OCI-LY3 (cell line): ENCODE data around the gene GPBP1.

Source experiments
- H2AFZ ChIP-seq: fragments of 200-600, 300-600 bp; shearing (Covaris generic); 2 replicates; pipeline ENCODE4 v1.6.0; 2014; ENCODE audit warnings: antibody characterized with exemption, low read depth, low read length
- H3K27ac ChIP-seq: fragments of 200-600, 300-600 bp; sonication (generic); 2 replicates; pipeline ENCODE4 v1.5.1; 2014; ENCODE audit warnings: mild to moderate bottlenecking, low read length, moderate library complexity, mixed read lengths
- H3K27me3 ChIP-seq: fragments of 200-600, 300-600 bp; sonication (generic); 2 replicates; pipeline ENCODE4 v1.6.1; 2014; ENCODE audit warnings: low read depth, low read length, mixed read lengths
- H3K36me3 ChIP-seq: fragments of 200-600, 300-600 bp; sonication (generic); replicated peaks from 2 replicates; pipeline ENCODE3; 2014; ENCODE audit warnings: low read depth, low read length, mixed read lengths
- H3K4me1 ChIP-seq: fragments of 300-600, 200-600 bp; sonication (generic); 2 replicates; pipeline ENCODE4 v1.6.1; 2014; ENCODE audit warnings: low read length, mixed read lengths
- H3K4me2 ChIP-seq: fragments of 200-600, 300-600 bp; sonication (generic); 2 replicates; pipeline ENCODE4 v1.6.1; 2014; ENCODE audit warnings: low read length, mixed read lengths
- H3K4me3 ChIP-seq: fragments of 300-600, 200-600 bp; sonication (generic); 2 replicates; pipeline ENCODE4 v1.5.1; 2014; ENCODE audit warnings: antibody characterized with exemption, mild to moderate bottlenecking, low read length, moderate library complexity
- H3K79me2 ChIP-seq: fragments of 300-600, 200-600 bp; shearing (Covaris generic); 2 replicates; pipeline ENCODE4 v1.6.1; 2014; ENCODE audit warnings: mild to moderate bottlenecking, low read length, mixed read lengths
- H3K9ac ChIP-seq: fragments of 300-600, 200-600 bp; shearing (Covaris generic); 2 replicates; pipeline ENCODE4 v1.6.0; 2014; ENCODE audit warnings: mild to moderate bottlenecking, low read length, moderate library complexity
- H3K9me3 ChIP-seq: fragments of 200-600, 300-600 bp; shearing (Covaris generic); 2 replicates; pipeline ENCODE4 v1.6.1; 2014; ENCODE audit warnings: low read length, mixed read lengths; ENCODE audit not compliant: insufficient read depth
- H4K20me1 ChIP-seq: fragments of 200-600, 300-600 bp; sonication (generic); 2 replicates; pipeline ENCODE4 v1.6.1; 2016; ENCODE audit warnings: low read length, mixed read lengths; ENCODE audit not compliant: insufficient read depth
- CTCF ChIP-seq: fragments of 200-600, 300-600 bp; sonication (generic); IDR thresholded peaks from 2 replicates; pipeline ENCODE4 v1.5.1; 2014; ENCODE audit warnings: antibody characterized with exemption, low read length, low read depth
- EZH2phosphoT487 ChIP-seq: fragments of 200-600 bp; shearing (Covaris generic); IDR thresholded peaks from 2 replicates; pipeline ENCODE4 v1.6.1; 2018; ENCODE audit warnings: antibody characterized with exemption, mixed run types, low read depth

Gene GPBP1

GRCh38 chr5:57173319-57174127, at the start of gene GPBP1:
Gene GPBP1 (plus strand): TSS chr5:57174059. CDS start chr5:57214131, 40,072 bp downstream.
- peaks cover 26% of the 10 kb centered on the region for H3K36me3 ChIP-seq
- TF ChIP-seq CTCF (no peak), EZH2phosphoT487 (no peak)
- peak within 1 kb of the TSS; percentile 84 for H3K4me2 ChIP-seq
- H3K79me2 ChIP-seq = peaks cover 58% of the 10 kb centered on the region
- no peaks in the 10 kb centered on the region for H3K27me3 ChIP-seq
- peaks cover 18% of the 10 kb centered on the region for H3K4me1 ChIP-seq
- H3K27ac ChIP-seq = peak within 1 kb of the TSS; percentile 97
- H3K9ac ChIP-seq = peak within 1 kb of the TSS; percentile 99
- H3K9me3 ChIP-seq = no peaks in the 10 kb centered on the region
- H4K20me1 ChIP-seq = peaks cover 28% of the 10 kb centered on the region
- H2AFZ ChIP-seq = peak within 1 kb of the TSS; percentile 79; the same call in 1 of the 2 replicates
- H3K4me3 ChIP-seq = peak within 1 kb of the TSS; percentile 98

DNA sequence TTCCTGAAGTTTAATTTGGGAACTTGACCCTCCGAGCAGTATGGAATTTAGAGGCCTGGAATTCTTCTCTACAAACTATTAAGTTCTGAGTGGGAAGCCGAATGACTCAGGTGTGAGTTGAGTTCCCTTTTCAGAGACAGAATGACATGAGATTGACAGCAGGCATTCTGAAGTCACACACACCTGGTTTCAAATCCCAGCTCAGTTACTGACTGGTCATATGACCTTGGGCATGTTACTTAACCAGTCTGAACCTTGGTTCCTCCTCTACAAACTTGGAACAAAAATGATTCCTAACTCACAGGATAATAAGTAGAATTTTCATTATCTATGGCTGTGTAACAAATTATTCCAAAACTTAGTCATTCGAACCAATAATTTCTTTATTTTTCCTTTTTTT, 45.5 kb upstream of the GPBP1 start:
- Histone ChIP-seq H4K20me1 (no peaks in the 10 kb centered on the region), H3K9ac (no peak overlapping the region)

GRCh38 chr5:57133574-57133973, 40.3 kb upstream of the GPBP1 start:
- Histone ChIP-seq H3K4me1 (peaks cover 15% of the 10 kb centered on the region), H3K79me2 (no peaks in the 10 kb centered on the region), H3K36me3 (no peaks in the 10 kb centered on the region), H4K20me1 (no peaks in the 10 kb centered on the region), H3K4me3 (no peak overlapping the region), H3K27ac (no peak overlapping the region), H3K4me2 (no peak overlapping the region), H2AFZ (no peak overlapping the region), H3K9ac (no peak overlapping the region), H3K9me3 (no peaks in the 10 kb centered on the region), H3K27me3 (no peaks in the 10 kb centered on the region)
- no peak for TF ChIP-seq CTCF
- no peak for TF ChIP-seq EZH2phosphoT487

More for the DNA sequence above, 45.5 kb upstream of the GPBP1 start:
- no peaks in the 10 kb centered on the region for H3K79me2 ChIP-seq
- H3K4me2 ChIP-seq = peak overlapping the region; percentile 4; the same call in 1 of the 2 replicates
- no peak overlapping the region for H2AFZ ChIP-seq
- TF ChIP-seq CTCF = no peak
- TF ChIP-seq EZH2phosphoT487 = no peak
- H3K4me3 ChIP-seq = no peak overlapping the region
- H3K36me3 ChIP-seq = no peaks in the 10 kb centered on the region
- no peaks in the 10 kb centered on the region for H3K9me3 ChIP-seq
- no peaks in the 10 kb centered on the region for H3K27me3 ChIP-seq
- no peak overlapping the region for H3K27ac ChIP-seq
- H3K4me1 ChIP-seq = peaks cover 23% of the 10 kb centered on the region

- H3K9ac ChIP-seq = peak overlapping the region; percentile 43; the same call in 1 of the 2 replicates
- no peaks in the 10 kb centered on the region for H3K79me2 ChIP-seq
- H3K27me3 ChIP-seq = no peaks in the 10 kb centered on the region
- H3K36me3 ChIP-seq = no peaks in the 10 kb centered on the region
- peak overlapping the region; percentile 71 for H3K4me3 ChIP-seq
- H4K20me1 ChIP-seq = no peaks in the 10 kb centered on the region
- no peaks in the 10 kb centered on the region for H3K9me3 ChIP-seq
- H2AFZ ChIP-seq = peak overlapping the region; percentile 62; the same call in 1 of the 2 replicates
- TF ChIP-seq EZH2phosphoT487 = no peak
- TF ChIP-seq CTCF = no peak
- no peak overlapping the region for H3K27ac ChIP-seq
- peaks cover 15% of the 10 kb centered on the region for H3K4me1 ChIP-seq
- H3K4me2 ChIP-seq = peak overlapping the region; percentile 78
Observed at GRCh38 chr5:57137401-57137800, 36.5 kb upstream of the GPBP1 start.
